Stimulated activated CD8-positive, alpha-beta memory T cell treated with anti-CD3 and anti-CD28 coated beads, Interleukin-15, amount 100 ng/mL, for 1 hour (primary cell): ENCODE data around the gene GLIS2.
"Not testable (repeated sequence)": the region's sequence is repeated elsewhere in the genome, so short reads cannot be mapped to it uniquely, and the experiment has no call there.

ENCODE experiments used
- DNase-seq: peaks from one replicate; pipeline ENCODE4 v3.0.0-alpha.2; 2020; ENCODE audit warnings: low read depth

GLIS2 gene

GRCh38 chr16:4320571-4321137 is 4.8 kb downstream of the GLIS2 start:
- no peak for DNase-seq

- no peak for DNase-seq
These were observed 5.6 kb downstream of the GLIS2 start for GRCh38 chr16:4321286-4322120.

- DNase-seq = no peak
These were observed 6.5 kb downstream of the GLIS2 start for GRCh38 chr16:4322121-4323052.

GRCh38 chr16:4323071-4323844 is 7.4 kb downstream of the GLIS2 start:
- no peak for DNase-seq

- DNase-seq = no peak
These were observed 8.1 kb downstream of the GLIS2 start for GRCh38 chr16:4323845-4324488.

- no peak for DNase-seq
These were observed 8.8 kb downstream of the GLIS2 start for GRCh38 chr16:4324492-4325252.

GRCh38 chr16:4325253-4325758 is 9.4 kb downstream of the GLIS2 start:
- no peak for DNase-seq

- no peak for DNase-seq
These were observed 11.6 kb downstream of the GLIS2 start for GRCh38 chr16:4327386-4328045.

- DNase-seq = no peak
These were observed 12.3 kb downstream of the GLIS2 start for GRCh38 chr16:4328046-4328781.

GRCh38 chr16:4328782-4329775 is 13.2 kb downstream of the GLIS2 start:
- DNase-seq = no peak

GRCh38 chr16:4330277-4330874 is 14.5 kb downstream of the GLIS2 start:
- peak; percentile 47 for DNase-seq

GRCh38 chr16:4332083-4332482 is 16.2 kb downstream of the GLIS2 start:
- DNase-seq = no peak

GRCh38 chr16:4332623-4333307 is 16.9 kb downstream of the GLIS2 start:
- no peak for DNase-seq

GRCh38 chr16:4333308-4333638 is 17.4 kb downstream of the GLIS2 start:
- no peak for DNase-seq

- not testable (repeated sequence) for DNase-seq
These were observed 17.8 kb downstream of the GLIS2 start for GRCh38 chr16:4333714-4334113.

- DNase-seq = no peak
These were observed 19.0 kb downstream of the GLIS2 start for GRCh38 chr16:4334724-4335495.
